Left lung (tissue), 10 donors: ENCODE data around the gene PFKFB3. TPM values are rescaled to one million over a fixed set of nuclear protein-coding genes. Genes with fewer than 3 reads are reported as not detected.

Experiments used
- ATAC-seq: fragments of 200-7000 bp; cut with Tn5 transposase; one replicate; pipeline ENCODE4 v1.9.1; 2020; ENCODE audit warnings: moderate library complexity
- DNase-seq, 4 donors: peaks; one replicate each; pipeline ENCODE4 v3.0.0-alpha.2; 2013 to 2020
- H3K27ac ChIP-seq, 2 donors: fragments of 200-600 bp; sonication (generic) in 1 of 2; one replicate each; pipeline versions ENCODE4 v1.5.0 to v1.8.0; 2020 to 2021
- H3K27me3 ChIP-seq, 2 donors: fragments of 200-600 bp; sonication (generic) in 1 of 2; one replicate each; pipeline versions ENCODE4 v1.5.0 to v1.8.0; 2020 to 2021
- H3K36me3 ChIP-seq, 2 donors: fragments of 200-600 bp; sonication (generic) in 1 of 2; one replicate each; pipeline versions ENCODE4 v1.5.0 to v1.8.0; 2020 to 2021
- H3K4me1 ChIP-seq, 2 donors: fragments of 200-600 bp; one replicate each; pipeline ENCODE4 v1.8.0; 2021
- H3K4me3 ChIP-seq, 2 donors: fragments of 200-600 bp; sonication (generic) in 1 of 2; one replicate each; pipeline versions ENCODE4 v1.5.0 to v1.8.0; 2020 to 2021; ENCODE audit warnings: mild to moderate bottlenecking in 1 of 2
- H3K9me3 ChIP-seq, 2 donors: fragments of 200-600 bp; sonication (generic) in 1 of 2; one replicate each; pipeline versions ENCODE4 v1.5.0 to v1.8.0; 2020 to 2021
- CTCF ChIP-seq, 2 donors: fragments of 200-600 bp; sonication (generic) in 1 of 2; IDR thresholded peaks; one replicate each; pipeline versions ENCODE4 v1.5.0 to v1.8.0; 2021; ENCODE audit warnings: antibody characterized with exemption in 2 of 2
- intact Hi-C, 2 donors: fragments of 100-400 bp; cut with DNase I; formaldehyde crosslinking; loops; one replicate each; pipeline versions ENCODE4 v1.11.2 to v1.14.2; 2022
- polyA plus RNA-seq, 6 donors: library from polyadenylated mRNA; unstranded; fragments of 120-200 nt; gene quantifications; one replicate each; pipeline ENCODE4 v1.2.1, GENCODE V29; 2013; ENCODE audit not compliant: insufficient read length in 6 of 6
- total RNA-seq, 2 donors: library from RNA; stranded (reverse); fragmentation: NEBNext Ultra II Directional; extraction: Animal tissue kit (Norgen Biotek cat#: 25700); gene quantifications; one replicate each; pipeline ENCODE4 v1.2.1, GENCODE V29; 2021
- donor health status: DM: no; HTN: yes; CAD: no.
- donor health status: DM: no; HTN: no; CAD: no.

The PFKFB3 gene
- total and polyA plus RNA-seq, 8 donors, result 15.3 to 120 (median 22.5) TPM

- H3K27me3 ChIP-seq, result no peaks in the 10 kb centered on the region
- TF ChIP-seq CTCF (IDR thresholded peaks at IDR 0.05), result no peak
- no peak overlapping the region for H3K4me3 ChIP-seq
- no peak for DNase-seq
- ATAC-seq, result no peak
- peaks cover 0 to 100% of the 10 kb centered on the region in 2 donors for H3K36me3 ChIP-seq
- intact Hi-C loops, result no loop called here
- no peak overlapping the region for H3K27ac ChIP-seq
- H3K4me1 ChIP-seq, result no peaks in the 10 kb centered on the region
- H3K9me3 ChIP-seq, result no peaks in the 10 kb centered on the region
Observed at GRCh38 chr10:6229290-6229689, 26.6 kb downstream of the PFKFB3 start.

GRCh38 chr10:6229746-6230145 lies 27.0 kb downstream of the PFKFB3 start:
- Histone ChIP-seq H3K36me3 (peaks cover 0 to 100% of the 10 kb centered on the region in 2 donors), H3K4me3 (no peak overlapping the region), H3K9me3 (no peaks in the 10 kb centered on the region), H3K27me3 (no peaks in the 10 kb centered on the region), H3K4me1 (no peaks in the 10 kb centered on the region), H3K27ac (no peak overlapping the region)
- no peak for TF ChIP-seq CTCF (IDR thresholded peaks at IDR 0.05)
- intact Hi-C loops, result no loop called here
- ATAC-seq, result no peak
- DNase-seq, result no peak

- H3K36me3 ChIP-seq, result peaks cover 0 to 100% of the 10 kb centered on the region in 2 donors
- H3K4me3 ChIP-seq, result no peak overlapping the region
- H3K4me1 ChIP-seq, result no peaks in the 10 kb centered on the region
- H3K9me3 ChIP-seq, result no peaks in the 10 kb centered on the region
- intact Hi-C loops, result no loop called here
- DNase-seq, result no peak
- H3K27ac ChIP-seq, result no peak overlapping the region
- TF ChIP-seq CTCF (IDR thresholded peaks at IDR 0.05), result no peak
- H3K27me3 ChIP-seq, result no peaks in the 10 kb centered on the region
- no peak for ATAC-seq
Observed at GRCh38 chr10:6230315-6230714, 27.6 kb downstream of the PFKFB3 start.

- intact Hi-C loops, result no loop called here
- Histone ChIP-seq H3K9me3 (no peaks in the 10 kb centered on the region), H3K27me3 (no peaks in the 10 kb centered on the region), H3K27ac (no peak overlapping the region), H3K36me3 (peaks cover 0 to 100% of the 10 kb centered on the region in 2 donors), H3K4me3 (no peak overlapping the region), H3K4me1 (no peaks in the 10 kb centered on the region)
- DNase-seq (no peak), ATAC-seq (no peak)
- no peak for TF ChIP-seq CTCF (IDR thresholded peaks at IDR 0.05)
Observed at GRCh38 chr10:6231146-6231545, 28.4 kb downstream of the PFKFB3 start.

GRCh38 chr10:6231730-6232129 lies 29.0 kb downstream of the PFKFB3 start:
- H3K9me3 ChIP-seq, result no peaks in the 10 kb centered on the region
- no peak overlapping the region for H3K27ac ChIP-seq
- ATAC-seq, result no peak
- no peaks in the 10 kb centered on the region for H3K4me1 ChIP-seq
- TF ChIP-seq CTCF (IDR thresholded peaks at IDR 0.05), result no peak
- no peaks in the 10 kb centered on the region for H3K27me3 ChIP-seq
- DNase-seq, result no peak
- intact Hi-C loops, result no loop called here
- H3K36me3 ChIP-seq, result peaks cover 0 to 100% of the 10 kb centered on the region in 2 donors
- no peak overlapping the region for H3K4me3 ChIP-seq
